KOPT-K1 (cell line): ENCODE data around the gene UGT2B28.
"Not testable (repeated sequence)": the region's sequence is repeated elsewhere in the genome, so short reads cannot be mapped to it uniquely, and the experiment has no call there.

Source experiments
- H3K27ac ChIP-seq: fragments of 200-600 bp; sonication (generic); 2 replicates; pipeline ENCODE4 v1.5.1; 2016; ENCODE audit warnings: antibody characterized with exemption, mild to moderate bottlenecking, low read depth, low read length; ENCODE audit not compliant: poor library complexity, severe bottlenecking
- H3K36me3 ChIP-seq: fragments of 200-600 bp; sonication (generic); 2 replicates; pipeline ENCODE4 v1.5.1; 2017; ENCODE audit warnings: antibody characterized with exemption, mild to moderate bottlenecking, low read length, moderate library complexity; ENCODE audit not compliant: insufficient read depth
- H3K9me3 ChIP-seq: fragments of 200-600 bp; sonication (generic); 2 replicates; pipeline ENCODE4 v1.5.1; 2017; ENCODE audit warnings: antibody characterized with exemption, low read length, mild to moderate bottlenecking; ENCODE audit not compliant: insufficient read depth, poor library complexity, severe bottlenecking

The UGT2B28 gene

GRCh38 chr4:69322055-69322454 lies 41.8 kb downstream of the UGT2B28 start:
- Histone ChIP-seq H3K27ac (no peak overlapping the region), H3K36me3 (no peaks in the 10 kb centered on the region), H3K9me3 (no peaks in the 10 kb centered on the region)

- no peaks in the 10 kb centered on the region for H3K9me3 ChIP-seq
- no peaks in the 10 kb centered on the region for H3K36me3 ChIP-seq
- no peak overlapping the region for H3K27ac ChIP-seq
These were observed 43.0 kb downstream of the UGT2B28 start for GRCh38 chr4:69323284-69323683.

- H3K9me3 ChIP-seq = no peaks in the 10 kb centered on the region
- no peak overlapping the region for H3K27ac ChIP-seq
- H3K36me3 ChIP-seq = no peaks in the 10 kb centered on the region
These were observed 50.2 kb downstream of the UGT2B28 start for GRCh38 chr4:69330345-69331047.

GRCh38 chr4:69331304-69331703 lies 51.0 kb downstream of the UGT2B28 start:
- H3K9me3 ChIP-seq, H3K27ac ChIP-seq, H3K36me3 ChIP-seq: not testable (repeated sequence)

GRCh38 chr4:69335485-69335884 lies 55.2 kb downstream of the UGT2B28 start:
- not testable (repeated sequence) for H3K27ac ChIP-seq, H3K36me3 ChIP-seq, H3K9me3 ChIP-seq

- H3K27ac ChIP-seq, H3K9me3 ChIP-seq, H3K36me3 ChIP-seq: not testable (repeated sequence)
These were observed 62.8 kb downstream of the UGT2B28 start for GRCh38 chr4:69343114-69343513.

- H3K36me3 ChIP-seq, H3K27ac ChIP-seq, H3K9me3 ChIP-seq: not testable (repeated sequence)
These were observed 63.5 kb downstream of the UGT2B28 start for GRCh38 chr4:69343558-69344420.
